HPDE6-E6E7 (cell line): Measurements from ENCODE around the gene GPR61.

ENCODE experiments used
- DNase-seq: peaks from one replicate; pipeline ENCODE4 v3.0.0; 2011; ENCODE audit warnings: missing footprints; ENCODE audit errors: extremely low spot score

Gene GPR61

GRCh38 chr1:109535971-109536491 lies 3.6 kb upstream of the GPR61 start:
- no peak for DNase-seq

GRCh38 chr1:109537450-109538178 lies 2.1 kb upstream of the GPR61 start:
- DNase-seq = no peak

- DNase-seq = no peak
Observed at GRCh38 chr1:109538827-109539555, 681 bp upstream of the GPR61 start.

- DNase-seq = no peak
Observed at GRCh38 chr1:109541102-109541501, 1.4 kb downstream of the GPR61 start.

GRCh38 chr1:109542657-109543056 lies 3.0 kb downstream of the GPR61 start:
- DNase-seq = no peak

- DNase-seq = no peak
Observed at GRCh38 chr1:109543283-109543987, 3.8 kb downstream of the GPR61 start.

- no peak for DNase-seq
Observed at GRCh38 chr1:109543988-109544735, 4.5 kb downstream of the GPR61 start.

- peak; percentile 82 for DNase-seq
Observed at GRCh38 chr1:109546311-109547109, 6.8 kb downstream of the GPR61 start.

GRCh38 chr1:109547463-109548320 lies 8.0 kb downstream of the GPR61 start:
- no peak for DNase-seq

- peak; percentile 94 for DNase-seq
Observed at GRCh38 chr1:109548321-109549267, 8.9 kb downstream of the GPR61 start, which contains the start of gene GNAI3. TSS of gene GNAI3 (plus strand) at chr1:109548615. CDS start at chr1:109548721, 106 bp downstream.

- no peak for DNase-seq
Observed at GRCh38 chr1:109556563-109556962, 16.9 kb downstream of the GPR61 start.

GRCh38 chr1:109557520-109557919 lies 17.8 kb downstream of the GPR61 start:
- DNase-seq = no peak

GRCh38 chr1:109559995-109560394 lies 20.3 kb downstream of the GPR61 start:
- no peak for DNase-seq

- no peak for DNase-seq
Observed at GRCh38 chr1:109564194-109564878, 24.7 kb downstream of the GPR61 start.

GRCh38 chr1:109565241-109565640 lies 25.6 kb downstream of the GPR61 start:
- no peak for DNase-seq

- no peak for DNase-seq
Observed at GRCh38 chr1:109566982-109567381, 27.3 kb downstream of the GPR61 start.

GRCh38 chr1:109567877-109568672 lies 28.4 kb downstream of the GPR61 start:
- no peak for DNase-seq
